Activated CD4-positive, alpha-beta T cell treated with anti-CD3 and anti-CD28 coated beads, Interleukin-2, amount 50 U/mL, for 24 hours (primary cell): ENCODE measurements around the gene AUH.
"Not testable (repeated sequence)": the region's sequence is repeated elsewhere in the genome, so short reads cannot be mapped to it uniquely, and the experiment has no call there.

Experiments used
- DNase-seq, 2 donors: peaks; one replicate each; pipeline ENCODE4 v3.0.0-alpha.2; 2020; ENCODE audit warnings: low read depth in 1 of 2, low spot score in 1 of 2

Gene AUH

GRCh38 chr9:91361291-91362050 lies at the start of gene AUH:
Gene AUH (minus strand): TSS chr9:91361918. CDS start chr9:91361889, 29 bp downstream.
- peak; percentile 72 to 74 for DNase-seq

GRCh38 chr9:91411096-91411771 lies 49.5 kb upstream of the AUH start:
- DNase-seq, result no peak

- no peak for DNase-seq
These were observed 48.4 kb upstream of the AUH start for GRCh38 chr9:91410161-91410560.

GRCh38 chr9:91408475-91408874 lies 46.8 kb upstream of the AUH start:
- no peak for DNase-seq

- DNase-seq, result no peak
These were observed 46.0 kb upstream of the AUH start for GRCh38 chr9:91407580-91408318.

- DNase-seq, result no peak
These were observed 43.8 kb upstream of the AUH start for GRCh38 chr9:91405343-91406077.

- DNase-seq, result no peak
These were observed 42.2 kb upstream of the AUH start for GRCh38 chr9:91403665-91404543.

GRCh38 chr9:91398926-91399325 lies 37.2 kb upstream of the AUH start:
- DNase-seq, result no peak

GRCh38 chr9:91395553-91396471 lies 34.1 kb upstream of the AUH start:
- DNase-seq, result peak in 1 of 2 donors; percentile 11

- no peak for DNase-seq
These were observed 33.4 kb upstream of the AUH start for GRCh38 chr9:91395106-91395552.

GRCh38 chr9:91393826-91394225 lies 32.1 kb upstream of the AUH start:
- no peak for DNase-seq

GRCh38 chr9:91392435-91392834 lies 30.7 kb upstream of the AUH start:
- DNase-seq, result no peak

- DNase-seq, result no peak
These were observed 30.1 kb upstream of the AUH start for GRCh38 chr9:91391818-91392217.

GRCh38 chr9:91391412-91391811 lies 29.7 kb upstream of the AUH start:
- DNase-seq, result no peak

GRCh38 chr9:91389686-91390085 lies 28.0 kb upstream of the AUH start:
- DNase-seq, result not testable (repeated sequence)

- DNase-seq, result no peak
These were observed 25.0 kb upstream of the AUH start for GRCh38 chr9:91386765-91387164.

GRCh38 chr9:91384954-91385353 lies 23.2 kb upstream of the AUH start:
- DNase-seq, result no peak

- DNase-seq, result no peak
These were observed 21.9 kb upstream of the AUH start for GRCh38 chr9:91383577-91383976.

GRCh38 chr9:91382298-91382697 lies 20.6 kb upstream of the AUH start:
- DNase-seq, result no peak
